ENCODE measurements around the gene TAF1B. TPM values are rescaled to one million over a fixed set of nuclear protein-coding genes. Genes with fewer than 3 reads are reported as not detected.
"Not testable (repeated sequence)": the region's sequence is repeated elsewhere in the genome, so short reads cannot be mapped to it uniquely, and the experiment has no call there.

TAF1B gene
- total RNA-seq, 2 donors from 2014 or later: 12.9 to 19.5 TPM

GRCh38 chr2:9832586-9832985 lies 10.7 kb upstream of the TAF1B start:
- Histone ChIP-seq H3K4me1 (peaks cover 15% of the 10 kb centered on the region), H3K9me3 (no peaks in the 10 kb centered on the region), H3K27ac (no peak overlapping the region), H3K4me3 (no peak overlapping the region), H3K36me3 (replicated peaks in 1 of 2; ENCODE audit: insufficient read depth in 1 of 2, low read depth in 2 of 2) (no peaks in the 10 kb centered on the region), H3K27me3 (no peaks in the 10 kb centered on the region)
- intact Hi-C loops (cut with DNase I): no loop called here
- TF ChIP-seq POLR2A (IDR thresholded peaks at IDR 0.05): no peak
- TF ChIP-seq, protein P1, sequence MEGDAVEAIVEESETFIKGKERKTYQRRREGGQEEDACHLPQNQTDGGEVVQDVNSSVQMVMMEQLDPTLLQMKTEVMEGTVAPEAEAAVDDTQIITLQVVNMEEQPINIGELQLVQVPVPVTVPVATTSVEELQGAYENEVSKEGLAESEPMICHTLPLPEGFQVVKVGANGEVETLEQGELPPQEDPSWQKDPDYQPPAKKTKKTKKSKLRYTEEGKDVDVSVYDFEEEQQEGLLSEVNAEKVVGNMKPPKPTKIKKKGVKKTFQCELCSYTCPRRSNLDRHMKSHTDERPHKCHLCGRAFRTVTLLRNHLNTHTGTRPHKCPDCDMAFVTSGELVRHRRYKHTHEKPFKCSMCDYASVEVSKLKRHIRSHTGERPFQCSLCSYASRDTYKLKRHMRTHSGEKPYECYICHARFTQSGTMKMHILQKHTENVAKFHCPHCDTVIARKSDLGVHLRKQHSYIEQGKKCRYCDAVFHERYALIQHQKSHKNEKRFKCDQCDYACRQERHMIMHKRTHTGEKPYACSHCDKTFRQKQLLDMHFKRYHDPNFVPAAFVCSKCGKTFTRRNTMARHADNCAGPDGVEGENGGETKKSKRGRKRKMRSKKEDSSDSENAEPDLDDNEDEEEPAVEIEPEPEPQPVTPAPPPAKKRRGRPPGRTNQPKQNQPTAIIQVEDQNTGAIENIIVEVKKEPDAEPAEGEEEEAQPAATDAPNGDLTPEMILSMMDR (IDR thresholded peaks at IDR 0.05): no peak
- no peak for ATAC-seq
- WGBS, 2 donors: 89 to 94% methylated on average over 1 of the region's 1 CpG
- no peak for DNase-seq

DNA sequence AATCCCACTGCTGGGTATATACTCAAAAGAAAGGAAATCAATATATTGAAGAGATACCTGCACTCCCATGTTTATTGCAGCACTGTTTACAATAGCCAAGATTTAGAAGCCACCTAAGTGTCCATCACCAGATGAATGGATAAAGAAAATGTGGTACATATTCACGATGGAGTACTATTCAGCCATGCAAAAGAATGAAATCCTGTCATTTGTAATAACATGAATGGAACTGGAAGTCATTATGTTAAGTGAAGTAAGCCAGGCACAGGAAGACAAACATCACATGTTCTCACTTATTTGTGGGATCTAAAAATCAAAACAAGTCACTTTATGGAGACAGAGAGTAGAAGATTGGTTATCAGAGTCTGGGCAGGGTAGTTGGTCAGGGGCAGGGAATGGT lies 8.2 kb upstream of the TAF1B start:
- H3K36me3 ChIP-seq (replicated peaks in 1 of 2; ENCODE audit: insufficient read depth in 1 of 2, low read depth in 2 of 2); ATAC-seq; H3K4me3 ChIP-seq; H3K9me3 ChIP-seq; H3K27ac ChIP-seq; H3K27me3 ChIP-seq; DNase-seq; intact Hi-C loops (cut with DNase I): not testable (repeated sequence)
- WGBS, 2 donors: 81 to 94% methylated on average over 1 of the region's 1 CpG
- H3K4me1 ChIP-seq: peaks cover 11% of the 10 kb centered on the region

DNA sequence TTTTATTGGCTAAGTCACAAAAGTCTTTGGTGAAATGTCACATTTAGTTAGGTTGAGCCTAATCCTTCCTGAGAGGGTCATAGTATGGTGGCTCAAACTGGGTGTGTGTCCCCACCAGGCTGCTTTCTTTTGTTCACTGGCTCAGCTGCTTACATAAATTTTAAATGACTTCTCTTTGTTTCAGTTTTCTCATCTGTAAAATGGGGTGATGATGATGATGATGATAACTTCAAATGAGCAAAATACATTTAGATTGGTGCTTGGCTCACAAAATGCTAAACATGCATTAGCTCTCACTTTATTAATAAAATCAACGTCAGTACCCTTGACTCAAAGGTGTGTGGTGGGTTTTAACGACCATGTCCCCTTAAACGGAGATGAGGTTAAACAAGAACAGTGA lies 7.2 kb upstream of the TAF1B start:
- H3K36me3 ChIP-seq (replicated peaks in 1 of 2; ENCODE audit: insufficient read depth in 1 of 2, low read depth in 2 of 2): no peaks in the 10 kb centered on the region
- intact Hi-C loops (cut with DNase I): no loop called here
- H3K9me3 ChIP-seq: no peaks in the 10 kb centered on the region
- 60 to 84% methylated on average over 3 of the region's 3 CpGs for WGBS, 2 donors
- DNase-seq: no peak
- no peak for TF ChIP-seq POLR2A (IDR thresholded peaks at IDR 0.05)
- TF ChIP-seq, protein P1 (IDR thresholded peaks at IDR 0.05): no peak
- H3K4me1 ChIP-seq: peaks cover under 1% of the 10 kb centered on the region
- H3K4me3 ChIP-seq: no peak overlapping the region
- no peak overlapping the region for H3K27ac ChIP-seq
- no peak for ATAC-seq
- no peaks in the 10 kb centered on the region for H3K27me3 ChIP-seq

GRCh38 chr2:9836517-9836916 lies 6.8 kb upstream of the TAF1B start:
- Histone ChIP-seq H3K4me1 (no peaks in the 10 kb centered on the region), H3K27ac (no peak overlapping the region), H3K27me3 (no peaks in the 10 kb centered on the region), H3K9me3 (no peaks in the 10 kb centered on the region), H3K4me3 (no peak overlapping the region), H3K36me3 (replicated peaks in 1 of 2; ENCODE audit: insufficient read depth in 1 of 2, low read depth in 2 of 2) (no peaks in the 10 kb centered on the region)
- DNase-seq (no peak), ATAC-seq (no peak)
- intact Hi-C loops (cut with DNase I): no loop called here
- 86 to 90% methylated on average over 2 to 3 of the region's 3 CpGs for WGBS, 2 donors
- TF ChIP-seq POLR2A (IDR thresholded peaks at IDR 0.05): no peak
- TF ChIP-seq, protein P1 (IDR thresholded peaks at IDR 0.05): no peak

GRCh38 chr2:9837451-9837850 lies 5.8 kb upstream of the TAF1B start:
- no peak for TF ChIP-seq POLR2A (IDR thresholded peaks at IDR 0.05)
- TF ChIP-seq, protein P1 (IDR thresholded peaks at IDR 0.05): no peak
- Histone ChIP-seq H3K36me3 (replicated peaks in 1 of 2; ENCODE audit: insufficient read depth in 1 of 2, low read depth in 2 of 2) (no peaks in the 10 kb centered on the region), H3K9me3 (no peaks in the 10 kb centered on the region), H3K27ac (no peak overlapping the region), H3K4me3 (no peak overlapping the region), H3K27me3 (no peaks in the 10 kb centered on the region), H3K4me1 (no peaks in the 10 kb centered on the region)
- intact Hi-C loops (cut with DNase I): no loop called here
- ATAC-seq (no peak), DNase-seq (no peak)
- 92 to 95% methylated on average over 4 of the region's 4 CpGs for WGBS, 2 donors

Measured in body of pancreas (tissue), 4 donors.